ENCODE measurements around the gene SLC38A7. TPM values are rescaled to one million over a fixed set of nuclear protein-coding genes. Genes with fewer than 3 reads are reported as not detected.

Gene SLC38A7
- 10 to 100 TPM; 17.2 to 33.8 (median 30.1) TPM for total RNA-seq

DNA sequence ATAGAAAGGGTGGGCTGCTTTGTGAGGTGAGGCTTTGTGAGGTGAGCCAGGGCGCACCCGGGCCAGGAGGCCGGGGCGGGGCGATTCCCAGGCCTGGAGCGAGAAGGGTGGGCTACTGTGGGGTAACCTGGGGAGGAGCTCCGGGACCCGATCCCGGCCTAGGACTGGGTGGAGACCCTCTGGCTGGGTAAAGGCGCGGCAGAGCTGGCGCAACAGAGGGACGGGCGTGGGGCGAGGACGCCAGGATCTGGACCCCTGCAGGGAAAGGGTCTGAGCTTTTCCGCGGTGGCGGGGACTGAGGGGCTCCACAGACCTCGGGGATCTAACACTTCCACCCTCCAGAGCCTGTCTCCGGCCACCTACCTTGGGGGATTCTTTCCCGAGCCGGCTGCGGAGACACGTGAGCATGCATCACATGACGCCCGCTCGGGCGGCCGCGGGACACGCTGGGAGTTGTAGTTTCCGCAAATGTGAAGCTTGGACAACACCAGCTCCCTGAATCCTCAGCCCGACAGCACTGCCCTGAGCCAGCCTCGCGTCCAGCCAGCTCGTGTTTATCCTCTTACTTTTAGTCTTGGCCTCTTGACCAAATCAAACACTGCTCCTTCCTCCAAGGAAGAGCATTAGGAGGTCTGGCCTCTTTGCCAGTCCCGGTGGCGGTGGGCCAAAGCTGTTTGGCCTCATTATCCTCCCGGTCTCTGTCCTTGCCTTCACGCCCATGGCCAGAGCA lies at the start of gene SLC38A7:
TSS of gene SLC38A7 (minus strand) at position 417 of the 730 bp plus-strand sequence. CDS start 4,644 bp downstream, outside the sequence.
- 6 to 8% methylated on average over 17 to 41 of the region's 41 CpGs for WGBS, 2 donors
- intact Hi-C loops (cut with DNase I) = loop anchor here (5.0 kb wide), 1 partner anchor 48 kb away; the partner anchor contains the start of gene GOT2
- peaks cover 0 to 6% of the 10 kb centered on the region in 2 donors for H3K36me3 ChIP-seq

GRCh38 chr16:58733671-58734458 lies 49.3 kb upstream of the SLC38A7 start, which contains the start of gene GOT2:
Gene GOT2, minus strand, starts transcription at chr16:58734316. Its CDS starts 88 bp downstream, at chr16:58734228.
- DNase-seq = peak; percentile 81 to 88
- Histone ChIP-seq H3K36me3 (no peaks in the 10 kb centered on the region), H3K27ac (peak within 1 kb of the TSS in 2 of 3 donors; percentile 55 to 78), H3K4me3 (replicated peaks in 1 of 3) (peak within 1 kb of the TSS; percentile 51 to 88 (median 84)), H3K27me3 (no peaks in the 10 kb centered on the region), H3K9me3 (no peaks in the 10 kb centered on the region), H3K4me1 (peaks cover 12 to 13% of the 10 kb centered on the region in 2 donors)
- WGBS, 2 donors = 0 to 2% methylated on average over 17 to 31 of the region's 68 CpGs
- intact Hi-C loops (cut with DNase I) = loop anchor here (5.0 kb wide), 1 partner anchor 47 kb away; no protein-coding TSS in a partner anchor
- peak in 1 of 2 donors; percentile 69 for TF ChIP-seq POLR2A (IDR thresholded peaks at IDR 0.05)
- TF ChIP-seq CTCF (IDR thresholded peaks at IDR 0.05) = peak; percentile 42 to 96 (median 76)

More for the DNA sequence above, at the start of gene SLC38A7:
- Histone ChIP-seq H3K4me3 (replicated peaks in 1 of 3) (peak within 1 kb of the TSS; percentile 54 to 82 (median 72)), H3K9me3 (no peaks in the 10 kb centered on the region), H3K4me1 (peaks cover 9 to 15% of the 10 kb centered on the region in 2 donors), H3K27ac (peak within 1 kb of the TSS; percentile 42 to 86 (median 76)), H3K27me3 (no peaks in the 10 kb centered on the region)
- peak; percentile 86 to 88 for DNase-seq
- TF ChIP-seq POLR2A (IDR thresholded peaks at IDR 0.05) (peak in 1 of 2 donors; percentile 27), CTCF (IDR thresholded peaks at IDR 0.05) (no peak)

GRCh38 chr16:58733248-58733670 lies 48.7 kb upstream of the SLC38A7 start:
- DNase-seq = no peak
- H3K36me3 ChIP-seq = no peaks in the 10 kb centered on the region
- H3K4me1 ChIP-seq = peaks cover 12 to 13% of the 10 kb centered on the region in 2 donors
- WGBS, 2 donors = 1 to 5% methylated on average over 15 to 23 of the region's 23 CpGs
- no peak for TF ChIP-seq POLR2A (IDR thresholded peaks at IDR 0.05)
- TF ChIP-seq CTCF (IDR thresholded peaks at IDR 0.05) = no peak
- H3K4me3 ChIP-seq (replicated peaks in 1 of 3) = peak overlapping the region; percentile 51 to 88 (median 84)
- intact Hi-C loops (cut with DNase I) = loop anchor here (5.0 kb wide), 1 partner anchor 46 kb away; no protein-coding TSS in a partner anchor
- H3K9me3 ChIP-seq = no peaks in the 10 kb centered on the region
- no peaks in the 10 kb centered on the region for H3K27me3 ChIP-seq
- peak overlapping the region in 2 of 3 donors; percentile 55 to 78 for H3K27ac ChIP-seq

GRCh38 chr16:58732545-58733247 lies 48.1 kb upstream of the SLC38A7 start:
- peak overlapping the region in 1 of 3 donors; percentile 16 for H3K27ac ChIP-seq
- DNase-seq = peak in 1 of 2 donors; percentile 10
- TF ChIP-seq POLR2A (IDR thresholded peaks at IDR 0.05) (no peak), CTCF (IDR thresholded peaks at IDR 0.05) (no peak)

More at GRCh38 chr16:58732545-58733247, 48.1 kb upstream of the SLC38A7 start:
- WGBS, 2 donors = 35 to 36% methylated on average over 9 of the region's 9 CpGs
- no peaks in the 10 kb centered on the region for H3K36me3 ChIP-seq
- intact Hi-C loops (cut with DNase I) = loop anchor here (5.0 kb wide), 1 partner anchor 45 kb away; no protein-coding TSS in a partner anchor
- H3K4me3 ChIP-seq (replicated peaks in 1 of 3) = peak overlapping the region; percentile 51 to 88 (median 84)
- H3K9me3 ChIP-seq = no peaks in the 10 kb centered on the region
- H3K4me1 ChIP-seq = peaks cover 12 to 13% of the 10 kb centered on the region in 2 donors
- H3K27me3 ChIP-seq = no peaks in the 10 kb centered on the region

Measured in thyroid gland (tissue), 4 donors.